ENCODE results near the gene FRMD7.

FRMD7 gene

DNA sequence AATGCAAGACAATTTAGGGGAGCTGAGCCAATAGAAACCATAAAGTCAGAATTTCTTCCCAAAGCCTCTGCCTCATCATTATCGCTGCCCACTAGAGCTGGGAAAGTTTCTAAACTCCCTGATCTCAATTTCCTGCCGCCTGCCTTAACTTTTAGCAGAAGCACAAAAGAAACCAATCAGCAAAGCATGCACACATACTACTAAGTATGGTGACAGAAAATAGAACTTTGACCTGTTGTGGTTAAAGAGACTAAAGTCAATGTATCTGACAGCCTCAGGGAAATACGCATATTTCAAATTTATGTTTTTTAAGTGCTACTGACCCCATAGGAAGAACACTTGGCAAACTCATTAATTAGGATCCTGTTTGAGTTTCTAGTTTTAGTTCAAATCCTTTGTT, 94.7 kb downstream of the FRMD7 start:
- no peak for DNase-seq

DNA sequence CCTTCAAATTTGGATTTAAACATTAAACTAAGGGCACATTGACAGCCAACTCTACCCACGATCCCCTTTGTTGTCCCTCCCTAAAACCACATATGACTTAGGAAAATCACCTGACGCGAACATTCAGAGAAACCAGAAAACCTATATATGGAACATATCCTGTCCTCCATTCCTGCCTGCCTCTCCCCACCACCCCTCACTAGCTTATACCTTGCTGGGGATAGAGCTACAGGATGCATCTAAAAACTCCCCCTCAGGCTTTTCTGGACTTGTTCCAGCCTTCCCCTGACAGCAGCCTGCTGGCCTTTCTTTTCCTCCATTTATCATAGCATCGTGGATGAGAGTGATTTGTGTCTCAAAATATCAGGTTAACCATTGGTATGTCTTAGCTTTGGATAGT, 96.0 kb downstream of the FRMD7 start:
- no peak for DNase-seq

DNA sequence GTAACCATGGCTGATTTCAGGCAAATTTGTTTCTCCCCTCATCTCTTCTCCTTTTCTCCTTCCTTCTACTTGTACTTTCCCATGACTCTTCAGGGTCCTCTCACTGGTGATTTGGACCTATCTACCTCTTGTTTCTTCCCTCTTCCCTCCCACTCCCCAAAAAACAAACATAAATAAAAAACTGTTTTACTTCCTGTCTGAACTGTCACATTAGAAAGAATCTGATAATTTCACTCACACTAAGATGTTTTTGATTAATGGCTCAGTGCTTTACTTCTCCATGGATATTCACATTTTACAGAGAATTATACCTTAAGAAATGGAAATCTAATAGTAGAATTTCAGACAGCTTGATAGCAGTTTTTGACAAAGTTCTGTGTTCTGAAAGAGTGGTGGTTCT, 97.6 kb downstream of the FRMD7 start:
- DNase-seq, result no peak
